Rectal smooth muscle tissue (tissue), 1 donor: ENCODE data around the gene SERINC5.
"Not testable (repeated sequence)": the region's sequence is repeated elsewhere in the genome, so short reads cannot be mapped to it uniquely, and the experiment has no call there.

Source experiments
- H3K27ac ChIP-seq: one replicate; pipeline ENCODE4 v1.7.0; 2013; ENCODE audit warnings: low read depth, low read length, inconsistent platforms
- H3K27me3 ChIP-seq: one replicate; pipeline ENCODE4 v1.7.0; 2013; ENCODE audit warnings: low read length; ENCODE audit not compliant: control insufficient read depth, insufficient read depth
- H3K36me3 ChIP-seq: one replicate; pipeline ENCODE4 v1.7.0; 2013; ENCODE audit warnings: low read length; ENCODE audit not compliant: control insufficient read depth, insufficient read depth
- H3K4me1 ChIP-seq: one replicate; pipeline ENCODE4 v1.7.0; 2013; ENCODE audit warnings: low read length; ENCODE audit not compliant: control insufficient read depth, insufficient read depth
- H3K4me3 ChIP-seq: one replicate; pipeline ENCODE4 v1.7.0; 2013; ENCODE audit warnings: low read length
- H3K9ac ChIP-seq: one replicate; pipeline ENCODE4 v1.7.0; 2013; ENCODE audit warnings: low read length

Gene SERINC5

DNA sequence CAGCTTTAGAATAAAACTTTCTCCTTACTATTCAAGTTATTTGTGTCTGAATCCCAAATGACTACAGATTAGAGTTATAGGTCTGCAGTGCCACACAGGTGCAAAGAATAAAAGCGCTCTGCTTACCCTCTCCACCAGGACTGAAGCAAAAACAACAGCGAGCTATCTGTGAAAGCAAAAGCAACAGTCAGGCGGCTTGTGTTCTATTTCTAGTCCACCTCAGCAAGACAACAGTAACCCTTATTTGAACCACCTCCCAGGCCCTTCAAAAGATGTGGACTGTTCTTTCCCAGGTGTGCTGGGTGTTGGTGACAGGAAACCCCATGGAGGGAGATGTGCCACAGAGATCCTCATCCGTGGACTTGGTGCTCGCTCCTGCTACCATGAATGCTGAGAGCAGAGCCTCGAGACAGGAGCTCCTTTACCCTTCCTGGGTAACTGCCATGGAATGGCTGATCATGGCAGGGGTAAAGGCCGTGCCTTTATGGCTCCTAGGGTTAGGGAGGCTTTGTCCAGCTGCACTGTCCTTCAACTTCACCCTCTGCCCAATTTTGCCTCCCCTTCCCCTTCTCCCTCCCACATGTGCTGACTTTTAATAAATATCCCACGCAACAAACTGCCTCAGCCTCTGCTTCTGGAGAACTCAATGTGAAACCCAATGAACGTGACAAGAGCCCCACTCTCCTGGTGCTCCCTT, 108.6 kb downstream of the SERINC5 start:
- no peak overlapping the region for H3K27ac ChIP-seq
- no peak overlapping the region for H3K4me3 ChIP-seq
- peaks cover 13% of the 10 kb centered on the region for H3K36me3 ChIP-seq
- no peaks in the 10 kb centered on the region for H3K4me1 ChIP-seq
- no peak overlapping the region for H3K9ac ChIP-seq
- H3K27me3 ChIP-seq = no peaks in the 10 kb centered on the region

DNA sequence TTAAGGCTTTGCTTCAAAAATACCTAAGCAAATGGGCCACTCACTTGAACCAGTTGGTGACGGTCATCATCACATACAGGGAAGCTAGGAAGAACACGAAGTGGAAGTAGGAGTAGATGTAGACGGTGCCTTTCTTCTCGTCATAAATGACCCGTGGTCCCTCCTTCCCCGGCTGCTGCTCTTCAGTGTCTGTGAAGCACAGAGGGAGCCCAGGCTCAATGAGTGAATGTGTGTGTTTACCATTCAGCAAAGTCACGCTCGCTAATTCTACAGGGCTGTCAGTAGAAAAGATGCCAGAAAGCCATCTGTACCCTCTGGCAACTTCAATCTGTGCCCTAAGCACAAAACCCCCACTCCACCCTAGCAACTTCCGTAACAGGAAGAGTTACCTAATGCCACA, 109.8 kb downstream of the SERINC5 start:
- H3K27me3 ChIP-seq = no peaks in the 10 kb centered on the region
- H3K4me1 ChIP-seq = peaks cover 8% of the 10 kb centered on the region
- H3K27ac ChIP-seq = no peak overlapping the region
- H3K4me3 ChIP-seq = no peak overlapping the region
- no peak overlapping the region for H3K9ac ChIP-seq
- H3K36me3 ChIP-seq = peaks cover 13% of the 10 kb centered on the region

DNA sequence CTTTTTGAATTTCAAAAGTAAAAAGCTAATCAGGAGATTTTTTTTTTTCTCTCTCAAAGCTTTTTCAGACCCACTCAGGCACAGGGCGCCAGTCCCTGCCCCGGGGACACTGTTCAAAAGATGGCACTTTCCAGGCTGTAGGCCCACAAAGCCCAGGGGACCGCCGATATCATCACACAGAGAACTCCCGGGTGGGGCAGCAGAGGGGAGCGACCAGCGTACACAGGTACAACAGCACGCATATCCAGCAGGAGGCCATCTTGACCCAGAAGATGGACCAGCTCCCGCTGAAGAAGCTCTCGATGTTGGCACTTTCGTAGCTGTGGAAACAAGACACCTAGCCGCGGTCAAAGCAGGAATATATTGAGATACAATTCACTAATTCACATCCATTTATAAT, 112.4 kb downstream of the SERINC5 start:
- Histone ChIP-seq H3K36me3 (peaks cover 9% of the 10 kb centered on the region), H3K4me1 (peaks cover 12% of the 10 kb centered on the region), H3K27me3 (no peaks in the 10 kb centered on the region), H3K27ac (no peak overlapping the region), H3K4me3 (no peak overlapping the region), H3K9ac (no peak overlapping the region)

DNA sequence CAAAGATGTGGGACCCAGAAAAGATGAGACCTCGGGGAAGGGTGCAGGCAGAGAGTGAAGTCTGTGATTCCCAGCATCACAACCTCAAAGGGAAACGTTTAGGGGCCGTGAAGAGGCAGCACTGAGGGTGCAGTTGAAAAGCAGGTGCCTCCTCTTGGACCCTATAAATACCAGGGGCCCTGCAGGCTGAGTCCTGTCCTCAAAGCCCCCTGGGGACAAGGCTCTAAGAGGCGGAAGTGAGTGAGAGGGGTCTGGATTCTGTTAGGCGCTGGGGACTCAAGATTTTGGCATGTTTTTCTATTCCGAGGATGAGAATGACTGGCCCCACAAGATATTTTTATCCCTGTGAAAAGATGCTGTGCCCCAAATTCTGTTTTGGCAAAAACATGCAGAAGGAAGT, 112.9 kb downstream of the SERINC5 start:
- peaks cover 12% of the 10 kb centered on the region for H3K4me1 ChIP-seq
- no peak overlapping the region for H3K4me3 ChIP-seq
- no peaks in the 10 kb centered on the region for H3K27me3 ChIP-seq
- no peak overlapping the region for H3K9ac ChIP-seq
- peaks cover 9% of the 10 kb centered on the region for H3K36me3 ChIP-seq
- H3K27ac ChIP-seq = peak overlapping the region; percentile 86

DNA sequence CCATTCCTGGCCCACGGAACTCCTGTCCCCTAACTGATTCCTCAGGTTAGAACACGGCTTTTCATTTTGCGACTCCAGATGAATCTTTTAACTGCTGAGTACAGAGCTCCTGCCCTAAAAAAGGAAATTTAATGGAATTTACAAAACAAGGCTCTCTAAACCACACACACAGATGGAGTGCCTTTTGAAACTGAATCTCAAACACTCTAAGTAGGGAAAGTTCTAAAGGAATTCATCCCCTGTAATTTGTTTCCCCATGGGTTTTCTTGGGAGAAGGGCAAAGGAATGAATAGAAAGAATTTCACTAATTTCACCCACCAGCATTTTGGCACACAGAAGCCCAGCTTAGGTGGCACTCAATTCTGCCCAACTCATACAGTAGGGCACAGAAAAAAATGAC, 114.2 kb downstream of the SERINC5 start:
- H3K9ac ChIP-seq = no peak overlapping the region

DNA sequence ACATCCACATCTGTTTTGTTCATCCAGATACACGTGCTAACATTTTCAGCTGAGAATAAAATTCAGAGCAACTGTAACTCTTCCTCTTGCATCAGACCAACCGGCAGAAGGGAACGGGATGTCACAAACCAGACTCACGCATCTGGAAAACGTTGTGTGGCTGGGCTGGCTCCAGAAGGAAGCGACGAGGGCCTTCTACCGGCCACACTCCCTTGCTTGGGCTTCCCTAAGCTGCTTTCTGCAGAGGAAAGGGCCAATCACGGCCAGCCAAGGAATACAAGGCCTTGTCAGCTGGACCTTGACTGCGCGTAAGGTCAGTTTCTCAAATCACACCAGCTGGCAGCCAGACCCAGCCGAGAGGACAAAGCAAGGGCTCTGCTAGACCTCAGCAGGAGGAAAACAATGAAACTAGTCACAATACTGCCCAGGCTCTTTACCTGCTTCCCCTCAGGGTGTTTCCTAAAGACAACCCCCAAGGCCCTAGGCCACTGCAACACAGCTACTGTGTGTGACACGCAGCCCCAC, 114.6 kb downstream of the SERINC5 start:
- Histone ChIP-seq H3K27ac (peak overlapping the region; percentile 86), H3K9ac (no peak overlapping the region), H3K27me3 (no peaks in the 10 kb centered on the region), H3K4me3 (no peak overlapping the region), H3K4me1 (peaks cover 12% of the 10 kb centered on the region), H3K36me3 (peaks cover 6% of the 10 kb centered on the region)

More for the DNA sequence above, 114.2 kb downstream of the SERINC5 start:
- peaks cover 12% of the 10 kb centered on the region for H3K4me1 ChIP-seq
- peak overlapping the region; percentile 86 for H3K27ac ChIP-seq
- no peak overlapping the region for H3K4me3 ChIP-seq
- H3K27me3 ChIP-seq = no peaks in the 10 kb centered on the region
- peaks cover 6% of the 10 kb centered on the region for H3K36me3 ChIP-seq

DNA sequence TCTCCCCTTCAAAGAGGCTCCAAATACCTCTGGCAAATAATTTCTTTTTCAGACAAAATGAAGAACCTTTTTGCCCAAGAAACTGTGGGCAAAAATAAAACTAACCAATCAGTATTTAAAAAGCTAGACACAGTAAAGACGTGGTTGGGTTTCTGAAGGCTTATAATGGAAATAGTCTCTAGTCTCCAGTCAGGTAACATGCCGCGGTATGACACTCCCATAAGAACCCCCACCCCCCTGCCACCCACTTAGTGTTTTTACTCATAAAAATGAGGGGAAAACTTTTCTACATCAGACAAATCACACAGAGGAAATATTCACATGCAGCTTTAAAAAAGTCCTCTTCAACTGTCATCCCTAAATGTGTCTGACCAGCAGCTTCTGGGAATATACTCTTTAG, 115.4 kb downstream of the SERINC5 start:
- H3K36me3 ChIP-seq = peaks cover 6% of the 10 kb centered on the region
- no peak overlapping the region for H3K4me3 ChIP-seq
- peaks cover 12% of the 10 kb centered on the region for H3K4me1 ChIP-seq
- no peak overlapping the region for H3K9ac ChIP-seq
- peak overlapping the region; percentile 86 for H3K27ac ChIP-seq
- no peaks in the 10 kb centered on the region for H3K27me3 ChIP-seq

DNA sequence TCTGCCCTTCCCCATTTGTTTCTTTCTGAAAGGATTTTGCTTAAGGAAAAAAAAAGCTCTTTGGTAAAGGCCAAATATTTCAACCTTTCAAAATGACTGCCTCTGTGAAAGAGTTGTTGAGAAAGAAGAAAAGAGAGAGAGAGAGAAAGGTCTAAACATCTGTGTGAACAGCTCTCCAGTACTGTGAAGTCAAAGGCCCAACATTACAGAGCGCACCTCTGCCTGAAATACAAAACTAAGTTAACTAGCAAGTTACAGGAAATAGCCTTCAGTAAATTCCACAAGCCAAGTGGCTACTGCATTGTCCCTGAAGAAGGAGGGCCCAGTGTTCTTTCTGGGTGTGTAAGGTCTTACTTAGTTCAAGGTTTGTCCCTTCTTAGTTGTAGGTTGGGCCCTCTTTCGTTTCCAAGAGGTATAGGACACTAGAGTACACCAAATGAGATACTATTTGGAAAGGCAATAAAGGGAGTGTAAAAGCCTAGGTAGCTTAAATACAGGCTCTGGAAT, 116.3 kb downstream of the SERINC5 start:
- Histone ChIP-seq H3K4me3 (no peak overlapping the region), H3K4me1 (peaks cover 12% of the 10 kb centered on the region), H3K27ac (peak overlapping the region; percentile 9)

DNA sequence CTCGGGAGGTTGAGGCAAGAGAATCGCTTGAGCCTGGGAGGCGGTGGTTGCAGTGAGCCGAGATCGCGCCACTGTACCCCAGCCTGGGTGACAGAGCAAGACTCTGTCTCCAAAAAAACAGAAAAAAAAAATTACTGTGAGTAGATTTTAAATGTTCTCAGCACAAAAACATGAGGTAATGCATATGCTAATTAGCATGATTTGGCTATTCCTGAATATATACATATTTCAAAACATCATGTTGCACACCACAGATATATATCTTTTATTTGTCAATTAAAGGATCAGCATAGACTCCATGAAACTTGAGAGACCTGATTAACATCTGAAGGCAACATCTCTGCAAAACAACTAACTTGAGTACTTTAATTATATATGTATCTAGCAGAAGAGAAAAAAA, 117.4 kb downstream of the SERINC5 start:
- H3K27ac ChIP-seq = no peak overlapping the region
- H3K9ac ChIP-seq = no peak overlapping the region
- H3K4me3 ChIP-seq = no peak overlapping the region
- peaks cover 12% of the 10 kb centered on the region for H3K4me1 ChIP-seq
- H3K27me3 ChIP-seq = no peaks in the 10 kb centered on the region
- no peaks in the 10 kb centered on the region for H3K36me3 ChIP-seq

More for the DNA sequence above, 116.3 kb downstream of the SERINC5 start:
- no peak overlapping the region for H3K9ac ChIP-seq
- peaks cover 5% of the 10 kb centered on the region for H3K36me3 ChIP-seq
- H3K27me3 ChIP-seq = no peaks in the 10 kb centered on the region

DNA sequence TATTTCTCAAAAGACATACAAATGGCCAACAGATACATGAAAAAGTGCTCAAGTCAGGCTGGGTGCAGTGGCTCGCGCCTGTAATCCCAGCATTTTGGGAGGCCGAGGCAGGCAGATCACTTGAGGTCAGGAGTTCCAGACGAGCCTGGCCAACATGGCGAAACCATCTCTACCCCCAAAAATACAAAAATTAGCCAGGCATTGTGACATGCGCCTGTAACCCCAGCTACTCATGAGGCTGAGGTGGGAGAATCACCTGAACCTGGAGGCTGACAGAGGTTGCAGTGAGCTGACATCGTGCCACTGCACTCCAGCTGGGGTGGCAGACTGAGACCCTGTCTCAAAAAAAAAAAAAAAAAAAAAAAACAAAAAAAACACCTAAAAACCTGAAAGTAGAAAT, 119.0 kb downstream of the SERINC5 start:
- not testable (repeated sequence) for H3K27ac ChIP-seq, H3K9ac ChIP-seq, H3K36me3 ChIP-seq, H3K4me3 ChIP-seq, H3K27me3 ChIP-seq
- H3K4me1 ChIP-seq = peaks cover 11% of the 10 kb centered on the region

DNA sequence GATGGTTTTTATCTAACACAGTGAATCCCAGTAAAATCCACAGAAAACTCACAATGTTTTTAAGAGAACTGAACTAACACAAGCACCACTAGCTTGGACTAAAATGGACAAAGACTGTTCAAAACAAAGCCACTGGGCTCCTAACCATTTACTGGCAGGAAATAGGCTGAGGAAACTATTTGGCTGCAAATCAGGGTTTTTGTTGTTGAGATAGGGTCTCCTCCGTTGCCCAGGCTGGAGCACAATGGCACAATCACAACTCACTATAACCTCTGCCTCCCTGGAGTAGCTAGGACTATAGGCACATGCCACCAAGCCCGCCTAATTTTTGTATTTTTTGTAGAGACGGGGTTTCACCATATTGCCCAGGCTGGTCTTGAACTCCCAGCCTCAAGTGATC, 121.0 kb downstream of the SERINC5 start:
- Histone ChIP-seq H3K36me3 (no peaks in the 10 kb centered on the region), H3K4me1 (no peaks in the 10 kb centered on the region), H3K27me3 (no peaks in the 10 kb centered on the region), H3K9ac (no peak overlapping the region), H3K27ac (no peak overlapping the region), H3K4me3 (no peak overlapping the region)

DNA sequence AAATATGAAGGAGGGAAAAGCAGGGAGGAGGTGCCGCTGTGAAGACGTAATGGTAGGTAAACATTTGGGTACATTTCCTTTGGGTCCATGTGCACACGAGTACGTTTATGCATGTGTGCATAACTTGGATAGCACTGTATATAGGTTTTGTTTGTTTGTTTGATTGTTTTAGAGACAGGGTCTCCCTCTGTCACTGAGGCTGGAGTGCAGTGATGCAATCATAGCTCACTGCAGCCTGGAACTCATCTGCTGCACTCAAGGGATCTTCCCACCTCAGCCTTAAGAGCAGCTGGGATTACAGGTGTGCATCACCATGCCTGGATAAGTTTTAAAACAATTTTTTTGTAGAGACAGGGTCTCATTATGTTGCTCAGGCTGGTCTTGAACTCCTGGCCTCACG, 126.7 kb downstream of the SERINC5 start:
- Histone ChIP-seq H3K4me1 (no peaks in the 10 kb centered on the region), H3K36me3 (no peaks in the 10 kb centered on the region), H3K4me3 (no peak overlapping the region), H3K27ac (no peak overlapping the region), H3K27me3 (no peaks in the 10 kb centered on the region), H3K9ac (no peak overlapping the region)

DNA sequence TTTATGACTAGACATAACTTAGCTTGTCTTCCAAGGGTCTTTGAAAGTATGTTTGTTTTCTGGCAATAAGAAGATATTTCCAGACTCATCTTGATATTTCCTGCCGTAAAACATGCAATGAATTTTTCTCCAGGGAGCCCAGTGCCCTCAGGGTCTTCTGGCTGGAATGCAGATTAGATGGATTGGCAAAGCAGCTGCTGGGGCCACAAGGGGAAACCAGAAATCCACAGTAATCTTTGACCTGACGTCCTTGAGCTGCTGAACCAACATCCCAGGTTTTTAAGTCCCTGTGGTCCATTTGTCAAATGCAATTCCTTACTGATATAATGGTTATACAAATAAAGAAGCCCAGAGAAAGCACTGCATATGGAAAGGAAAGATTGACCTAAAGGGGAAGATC, 127.7 kb downstream of the SERINC5 start:
- no peaks in the 10 kb centered on the region for H3K36me3 ChIP-seq
- H3K9ac ChIP-seq = no peak overlapping the region
- no peaks in the 10 kb centered on the region for H3K4me1 ChIP-seq
- H3K27ac ChIP-seq = no peak overlapping the region
- H3K4me3 ChIP-seq = no peak overlapping the region
- no peaks in the 10 kb centered on the region for H3K27me3 ChIP-seq
